Stimulated activated CD4-positive, alpha-beta T cell treated with anti-CD3 and anti-CD28 coated beads, Interleukin-12 subunit alpha, Interleukin-12 subunit beta, amount 100 ng/mL, for 24 hours (primary cell): ENCODE results near the gene FBLN7.
"Not testable (repeated sequence)": the region's sequence is repeated elsewhere in the genome, so short reads cannot be mapped to it uniquely, and the experiment has no call there.

Experiments used
- DNase-seq, 2 experiments: peaks; one replicate each; pipeline ENCODE4 v3.0.0-alpha.2; 2020; ENCODE audit warnings: low read depth in 2 of 2

FBLN7 gene

GRCh38 chr2:112138159-112139032 lies at the start of gene FBLN7:
FBLN7 (plus strand) TSS chr2:112138385; CDS start chr2:112138656, 271 bp downstream.
- no peak for DNase-seq

- no peak for DNase-seq
Measured at GRCh38 chr2:112089375-112089774, 48.8 kb upstream of the FBLN7 start.

- DNase-seq = no peak
Measured at GRCh38 chr2:112092286-112093041, 45.7 kb upstream of the FBLN7 start.

- DNase-seq = no peak
Measured at GRCh38 chr2:112093216-112093615, 45.0 kb upstream of the FBLN7 start.

GRCh38 chr2:112095681-112096080 lies 42.5 kb upstream of the FBLN7 start:
- DNase-seq = no peak

- no peak for DNase-seq
Measured at GRCh38 chr2:112096098-112096497, 42.1 kb upstream of the FBLN7 start.

GRCh38 chr2:112108178-112108832 lies 29.9 kb upstream of the FBLN7 start:
- DNase-seq = no peak

GRCh38 chr2:112109278-112109677 lies 28.9 kb upstream of the FBLN7 start:
- no peak for DNase-seq

GRCh38 chr2:112110966-112111365 lies 27.2 kb upstream of the FBLN7 start:
- DNase-seq = no peak

- DNase-seq = not testable (repeated sequence)
Measured at GRCh38 chr2:112113354-112113753, 24.8 kb upstream of the FBLN7 start.

GRCh38 chr2:112118148-112118547 lies 20.0 kb upstream of the FBLN7 start:
- DNase-seq = no peak

- peak in 1 of 2 experiments; percentile 17 for DNase-seq
Measured at GRCh38 chr2:112121682-112122254, 16.4 kb upstream of the FBLN7 start.

- no peak for DNase-seq
Measured at GRCh38 chr2:112129060-112129459, 9.1 kb upstream of the FBLN7 start.

- DNase-seq = no peak
Measured at GRCh38 chr2:112133344-112133743, 4.8 kb upstream of the FBLN7 start.

- no peak for DNase-seq
Measured at GRCh38 chr2:112134120-112134519, 4.1 kb upstream of the FBLN7 start.

GRCh38 chr2:112136096-112136495 lies 2.1 kb upstream of the FBLN7 start:
- no peak for DNase-seq

- DNase-seq = no peak
Measured at GRCh38 chr2:112137516-112138158, 548 bp upstream of the FBLN7 start.

- not testable (repeated sequence) for DNase-seq
Measured at GRCh38 chr2:112139033-112139614, 939 bp downstream of the FBLN7 start.

GRCh38 chr2:112139661-112140204 lies 1.5 kb downstream of the FBLN7 start:
- DNase-seq = not testable (repeated sequence)

- no peak for DNase-seq
Measured at GRCh38 chr2:112140205-112140802, 2.1 kb downstream of the FBLN7 start.
